SK-N-MC (cell line): Measurements from ENCODE around the gene CDHR5.

Experiments
- EZH2 ChIP-seq: fragments of 200-600 bp; sonication (generic); IDR thresholded peaks from one replicate; pipeline ENCODE4 v1.6.1; 2017; ENCODE audit warnings: antibody characterized with exemption
- POLR2AphosphoS5 ChIP-seq: IDR thresholded peaks from 2 replicates; pipeline ENCODE4 v1.6.1; 2012; ENCODE audit warnings: mild to moderate bottlenecking, low read depth, low read length, borderline replicate concordance

DNA sequence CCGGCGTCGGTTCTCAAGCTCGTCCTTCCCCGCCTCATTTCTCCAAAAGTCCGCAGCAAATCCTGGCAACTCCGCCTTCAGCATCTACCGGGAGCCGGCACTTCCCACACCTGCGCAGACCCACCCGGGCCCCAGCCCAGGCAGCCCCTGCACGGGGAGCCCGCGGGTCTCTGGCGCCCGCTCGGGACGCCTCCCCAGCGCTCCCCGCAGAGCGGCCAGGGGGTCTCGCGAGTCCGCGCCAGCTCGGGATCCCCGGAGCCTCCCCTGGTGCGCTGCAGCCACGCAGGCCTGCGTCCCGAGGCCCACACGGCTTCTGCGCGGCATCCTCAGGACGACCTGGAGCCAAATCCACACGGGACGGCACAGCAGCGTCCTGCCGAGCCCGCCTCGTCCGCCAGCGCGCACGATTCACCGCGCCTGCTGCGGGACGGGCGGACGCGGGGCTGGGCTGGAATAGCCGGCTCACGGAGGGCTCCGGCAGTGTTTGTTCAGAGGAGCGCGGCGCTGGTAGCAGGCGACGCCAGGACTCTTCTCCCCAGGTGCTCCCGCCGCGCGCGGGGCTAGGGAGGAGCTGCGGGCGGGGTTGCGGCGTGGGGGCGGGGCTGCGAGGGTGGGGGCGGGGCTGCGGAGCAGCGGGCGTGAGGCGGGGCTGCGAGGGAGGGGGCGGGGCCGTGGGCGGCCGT lies 49.3 kb downstream of the CDHR5 start:
- TF ChIP-seq POLR2AphosphoS5 (peak; percentile 77), EZH2 (no peak)
